HCT116 (cell line): ENCODE measurements around the gene MTOR. TPM values are rescaled to one million over a fixed set of nuclear protein-coding genes. Genes with fewer than 3 reads are reported as not detected.

ENCODE experiments used
- ATAC-seq: fragments of 200-7000 bp; cut with Tn5 transposase; 2 replicates; pipeline ENCODE4 v1.9.1; 2020; ENCODE audit warnings: mild to moderate bottlenecking, moderate library complexity
- BruUV-seq: library from RNA; stranded (reverse); fragments of 400-500 nt; replicated peaks from 2 replicates; lab custom pipeline; 2021; lab: Mats Ljungman, UMichigan
- CTCF ChIA-PET: fragments of 300-600 bp; sonication (Branson Sonifier 250); formaldehyde crosslinking; loops from one replicate; lab custom pipeline; 2021; ENCODE audit warnings: antibody characterized with exemption; lab: Charles Lee
- POLR2A ChIA-PET: fragments of 300-600, 350-600 bp; sonication (Branson Sonifier 250); formaldehyde crosslinking; loops from one replicate; lab custom pipeline; 2021; ENCODE audit warnings: antibody characterized with exemption; lab: Charles Lee
- RAD21 ChIA-PET, 2 experiments: fragments of 300-600 bp; sonication (Branson Sonifier 250); formaldehyde crosslinking; loops; one replicate each; lab custom pipeline; 2023; ENCODE audit warnings: low total read pairs in 2 of 2; ENCODE audit not compliant: uncharacterized antibody in 2 of 2, unreplicated experiment in 2 of 2, low non-redundant PET in 1 of 2; lab: Charles Lee
- DNase-seq: peaks from one replicate; pipeline ENCODE4 v3.0.0-alpha.2; 2010; ENCODE audit warnings: low read depth, low spot score
- H2AFZ ChIP-seq: fragments of 200-600 bp; shearing (Covaris generic), sonication (generic); 2 replicates; pipeline ENCODE4 v1.6.1; 2017; ENCODE audit warnings: low read depth, mixed run types, mixed read lengths, antibody characterized with exemption, low read length; ENCODE audit not compliant: poor library complexity, severe bottlenecking
- H3K27ac ChIP-seq: 2 replicates; pipeline ENCODE4 v1.5.1; 2012; ENCODE audit warnings: low read depth, low read length
- H3K27me3 ChIP-seq: fragments of 200-600 bp; sonication (generic); 2 replicates; pipeline ENCODE4 v1.6.1; 2016; ENCODE audit warnings: mixed run types, low read length, mixed read lengths; ENCODE audit not compliant: insufficient read depth
- H3K36me3 ChIP-seq, 2 experiments: fragments of 200-500 bp in 1 of 2; fragments of 200-600 bp in 1 of 2; sonication (Bioruptor generic) in 1 of 2; sonication (generic) in 1 of 2; 2 replicates each; pipeline versions ENCODE4 v1.5.1 to v1.6.1; 2014 to 2016; ENCODE audit warnings: low read length in 2 of 2, inconsistent platforms in 1 of 2, mixed read lengths in 1 of 2, mixed run types in 1 of 2; ENCODE audit not compliant: insufficient read depth in 2 of 2, control insufficient read depth in 1 of 2
- H3K4me1 ChIP-seq, 2 experiments: fragments of 200-600 bp in 1 of 2; sonication (generic) in 1 of 2; 2 replicates each; pipeline versions ENCODE4 v1.5.1 to v1.6.1; 2012 to 2017; ENCODE audit warnings: low read length in 2 of 2, inconsistent platforms in 1 of 2, mild to moderate bottlenecking in 1 of 2, mixed read lengths in 1 of 2, mixed run types in 1 of 2, moderate library complexity in 1 of 2; ENCODE audit not compliant: insufficient read depth in 2 of 2, control insufficient read depth in 1 of 2
- H3K4me2 ChIP-seq: fragments of 200-600 bp; sonication (generic); 2 replicates; pipeline ENCODE4 v1.6.1; 2017; ENCODE audit warnings: mixed run types, low read length, mixed read lengths
- H3K4me3 ChIP-seq, 2 experiments: fragments of 200-600 bp in 1 of 2; sonication (generic) in 1 of 2; replicated peaks in 1 of 2; 2 replicates each; pipeline ENCODE4 v1.5.1; 2011 to 2016; ENCODE audit warnings: low read length in 2 of 2, control low read depth in 1 of 2, low read depth in 1 of 2, mild to moderate bottlenecking in 1 of 2, mixed read lengths in 1 of 2, mixed run types in 1 of 2
- H3K79me2 ChIP-seq: fragments of 200-600 bp; sonication (generic); 2 replicates; pipeline ENCODE4 v1.6.1; 2017; ENCODE audit warnings: mild to moderate bottlenecking, mixed run types, low read length, moderate library complexity, mixed read lengths; ENCODE audit not compliant: insufficient read depth
- H3K9ac ChIP-seq: fragments of 200-600 bp; sonication (generic); 2 replicates; pipeline ENCODE4 v1.6.1; 2016; ENCODE audit warnings: low read length, mixed read lengths
- H3K9me2 ChIP-seq: fragments of 200-600 bp; sonication (generic), shearing (Covaris generic); 2 replicates; pipeline ENCODE4 v1.6.1; 2017; ENCODE audit warnings: mixed run types, mild to moderate bottlenecking, moderate library complexity; ENCODE audit not compliant: insufficient read depth
- H3K9me3 ChIP-seq, 2 experiments: fragments of 200-500 bp in 1 of 2; fragments of 200-600 bp in 1 of 2; sonication (Bioruptor generic) in 1 of 2; sonication (generic) in 1 of 2; 2 replicates each; pipeline ENCODE4 v1.6.1; 2014 to 2017; ENCODE audit warnings: low read length in 2 of 2, mixed read lengths in 2 of 2, inconsistent platforms in 1 of 2, low read depth in 1 of 2, mild to moderate bottlenecking in 1 of 2, mixed run types in 1 of 2, moderate library complexity in 1 of 2; ENCODE audit not compliant: control insufficient read depth in 1 of 2, insufficient read depth in 1 of 2
- H4K20me1 ChIP-seq: fragments of 200-600 bp; sonication (generic), shearing (Covaris generic); 2 replicates; pipeline ENCODE4 v1.6.1; 2017; ENCODE audit warnings: mixed run types, mild to moderate bottlenecking, moderate library complexity; ENCODE audit not compliant: insufficient read depth
- CBX3 ChIP-seq: IDR thresholded peaks from 2 replicates; pipeline ENCODE4 v1.6.1; 2012; ENCODE audit warnings: low read depth
- CTCF ChIP-seq, 3 experiments: fragments of 200-600 bp in 1 of 3; sonication (generic) in 1 of 3; IDR thresholded peaks in 2 of 3; conservative IDR thresholded peaks in 1 of 3; 2 replicates each; pipeline ENCODE4 v1.5.1; 2012 to 2017; ENCODE audit warnings: low read depth in 2 of 3, low read length in 2 of 3, antibody characterized with exemption in 1 of 3, borderline replicate concordance in 1 of 3, control low read depth in 1 of 3, mild to moderate bottlenecking in 1 of 3, mixed read lengths in 1 of 3, mixed run types in 1 of 3, moderate library complexity in 1 of 3; ENCODE audit not compliant: insufficient read depth in 1 of 3
- ELF1 ChIP-seq: IDR thresholded peaks from 2 replicates; pipeline ENCODE4 v1.6.1; 2012; ENCODE audit warnings: low read depth, borderline replicate concordance
- EZH2 ChIP-seq: fragments of 200-600 bp; sonication (generic); IDR thresholded peaks from 2 replicates; pipeline ENCODE4 v1.6.1; 2017; ENCODE audit warnings: antibody characterized with exemption, mixed run types
- MAX ChIP-seq: IDR thresholded peaks from 2 replicates; pipeline ENCODE4 v1.6.1; 2012
- POLR2A ChIP-seq: IDR thresholded peaks from 2 replicates; pipeline ENCODE4 v1.7.0; 2011; ENCODE audit warnings: borderline replicate concordance; ENCODE audit not compliant: insufficient read depth, insufficient read length; ENCODE audit errors: extremely low read depth
- POLR2AphosphoS5 ChIP-seq: IDR thresholded peaks from 2 replicates; pipeline ENCODE4 v1.6.1; 2011; ENCODE audit warnings: mild to moderate bottlenecking, low read depth, low read length, moderate library complexity
- RAD21 ChIP-seq: IDR thresholded peaks from 2 replicates; pipeline ENCODE4 v1.6.1; 2012; ENCODE audit warnings: low read depth, mild to moderate bottlenecking
- REST ChIP-seq: IDR thresholded peaks from 2 replicates; pipeline ENCODE4 v1.6.1; 2012; ENCODE audit warnings: low read depth
- SIN3A ChIP-seq: IDR thresholded peaks from 2 replicates; pipeline ENCODE4 v1.6.1; 2012; ENCODE audit warnings: low read depth
- SP1 ChIP-seq: IDR thresholded peaks from 2 replicates; pipeline ENCODE4 v1.6.1; 2012; ENCODE audit warnings: low read depth
- SRF ChIP-seq: IDR thresholded peaks from 2 replicates; pipeline ENCODE4 v1.6.1; 2012; ENCODE audit warnings: low read depth
- TCF7L2 ChIP-seq: IDR thresholded peaks from 2 replicates; pipeline ENCODE4 v1.7.0; 2011; ENCODE audit warnings: borderline replicate concordance, inconsistent platforms; ENCODE audit not compliant: insufficient read depth, insufficient read length; ENCODE audit errors: extremely low read depth
- ZBTB33 ChIP-seq: IDR thresholded peaks from 2 replicates; pipeline ENCODE4 v1.6.1; 2011; ENCODE audit warnings: mild to moderate bottlenecking, low read length, moderate library complexity; ENCODE audit not compliant: insufficient replicate concordance; ENCODE audit errors: extremely low read depth
- intact Hi-C: fragments of 100-400 bp; cut with micrococcal nuclease; formaldehyde crosslinking; loops from 2 replicates; pipeline ENCODE4 v1.10.0; 2022
- total RNA-seq: library from RNA; stranded (reverse); gene quantifications from one replicate; pipeline ENCODE4 v1.2.1, GENCODE V29; 2021; ENCODE audit not compliant: unreplicated experiment
- TF ChIP-seq, protein P1 (sequence below): IDR thresholded peaks from 2 replicates; pipeline ENCODE4 v1.6.1; 2012

MTOR gene
- total RNA-seq, 1 experiment from 2014 or later, result 42.2 TPM

- TF ChIP-seq ZBTB33 (no peak), TCF7L2 (no peak), CBX3 (no peak), MAX (no peak)
- TF ChIP-seq, all 23 proteins: peak for 0
Observed at GRCh38 chr1:11279630-11280029, 17.3 kb upstream of the MTOR start (continued).

- CTCF ChIA-PET, result no interaction called here
- H2AFZ ChIP-seq, result no peak overlapping the region
Observed at GRCh38 chr1:11279152-11279551, 16.8 kb upstream of the MTOR start.

More at GRCh38 chr1:11279152-11279551, 16.8 kb upstream of the MTOR start:
- no TSS peak for BruUV-seq
- Histone ChIP-seq H3K4me2 (no peak overlapping the region), H3K9me2 (no peaks in the 10 kb centered on the region), H3K9me3 (peaks cover 0 to 3% of the 10 kb centered on the region in 2 experiments; a peak in 1 of 4 replicates), H3K27ac (no peak overlapping the region), H3K36me3 (peaks cover 2 to 4% of the 10 kb centered on the region in 2 experiments; a peak in 1 of 4 replicates), H3K9ac (no peak overlapping the region), H3K27me3 (no peaks in the 10 kb centered on the region), H3K4me1 (peaks cover 4 to 8% of the 10 kb centered on the region in 2 experiments; a peak in 2 of 4 replicates), H3K4me3 (no peak overlapping the region), H3K79me2 (peaks cover 52% of the 10 kb centered on the region), H4K20me1 (no peaks in the 10 kb centered on the region)
- ChIA-PET POLR2A (no interaction called here), RAD21 (no interaction called here)
- ATAC-seq (no peak), DNase-seq (no peak)
- intact Hi-C loops, result no loop called here
- TF ChIP-seq CTCF (IDR thresholded peaks at IDR 0.05 in 2 of 3, conservative IDR thresholded peaks at IDR 0.05 in 1 of 3; ENCODE audit: borderline replicate concordance in 1 of 3, insufficient read depth in 1 of 3, low read depth in 2 of 3, low read length in 2 of 3) (no peak), SIN3A (no peak), ELF1 (no peak), REST (no peak), EZH2 (no peak), POLR2A (no peak), SRF (no peak), POLR2AphosphoS5 (no peak), RAD21 (no peak), SP1 (no peak)
- TF ChIP-seq, protein P1, sequence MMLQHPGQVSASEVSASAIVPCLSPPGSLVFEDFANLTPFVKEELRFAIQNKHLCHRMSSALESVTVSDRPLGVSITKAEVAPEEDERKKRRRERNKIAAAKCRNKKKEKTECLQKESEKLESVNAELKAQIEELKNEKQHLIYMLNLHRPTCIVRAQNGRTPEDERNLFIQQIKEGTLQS, result no peak
